Heart right ventricle (tissue), 16 donors: Measurements from ENCODE around the gene ARHGEF10L. TPM values are rescaled to one million over a fixed set of nuclear protein-coding genes. Genes with fewer than 3 reads are reported as not detected.
"Not testable (repeated sequence)": the region's sequence is repeated elsewhere in the genome, so short reads cannot be mapped to it uniquely, and the experiment has no call there.

Experiments used
- ATAC-seq, 8 donors: fragments of 200-7000 bp; cut with Tn5 transposase; one replicate each; pipeline ENCODE4 v1.9.1; 2020; ENCODE audit warnings: mild to moderate bottlenecking in 8 of 8, moderate library complexity in 8 of 8, moderate number of reproducible peaks in 1 of 8
- DNase-seq, 2 donors: peaks; one replicate each; pipeline ENCODE4 v3.0.0-alpha.2; 2020
- H3K27ac ChIP-seq, 10 donors: fragments of 200-600 bp; sonication (generic) in 2 of 10; one replicate each; pipeline versions ENCODE4 v1.5.0 to v1.8.0; 2020 to 2022; ENCODE audit warnings: mild to moderate bottlenecking in 3 of 10
- H3K27me3 ChIP-seq, 7 donors: fragments of 200-600 bp; one replicate each; pipeline ENCODE4 v1.8.0; 2021 to 2022; ENCODE audit warnings: mild to moderate bottlenecking in 2 of 7
- H3K36me3 ChIP-seq, 9 donors: fragments of 200-600 bp; sonication (generic) in 1 of 9; one replicate each; pipeline versions ENCODE4 v1.5.0 to v1.8.0; 2020 to 2022; ENCODE audit warnings: mild to moderate bottlenecking in 2 of 9
- H3K4me1 ChIP-seq, 9 donors: fragments of 200-600 bp; sonication (generic) in 1 of 9; one replicate each; pipeline versions ENCODE4 v1.5.0 to v1.8.0; 2020 to 2022; ENCODE audit warnings: mild to moderate bottlenecking in 4 of 9
- H3K4me3 ChIP-seq, 10 donors: fragments of 200-600 bp; sonication (generic) in 2 of 10; one replicate each; pipeline versions ENCODE4 v1.5.0 to v1.8.0; 2020 to 2022; ENCODE audit warnings: mild to moderate bottlenecking in 7 of 10, moderate library complexity in 2 of 10
- H3K9me3 ChIP-seq, 11 donors: fragments of 200-600 bp in 10 of 11; sonication (generic) in 2 of 11; one replicate each; pipeline versions ENCODE4 v1.5.0 to v1.8.0; 2013 to 2022; ENCODE audit warnings: mild to moderate bottlenecking in 2 of 11, control low read depth in 1 of 11, moderate library complexity in 1 of 11
- CTCF ChIP-seq, 9 donors: fragments of 200-600 bp; sonication (generic) in 2 of 9; IDR thresholded peaks; one replicate each; pipeline versions ENCODE4 v1.5.0 to v1.8.0; 2021 to 2022; ENCODE audit warnings: antibody characterized with exemption in 9 of 9, mild to moderate bottlenecking in 5 of 9, moderate library complexity in 1 of 9
- WGBS, 2 donors: extraction: QIAGEN DNeasy Blood & Tissue Kit; methylation state at CpG; one replicate each; pipeline ENCODE4 v1.1.7; 2013; ENCODE audit warnings: inconsistent platforms in 1 of 2; 5-methylcytosine and 5-hydroxymethylcytosine counted together
- intact Hi-C, 10 donors: fragments of 100-400 bp; cut with DNase I; formaldehyde crosslinking; loops; one replicate each; pipeline versions ENCODE4 v1.11.1 to v1.14.2; 2022
- polyA plus RNA-seq, 2 donors: library from polyadenylated mRNA; stranded (reverse); fragments of 200-250 nt; gene quantifications; one replicate each; pipeline ENCODE4 v1.2.3, GENCODE V29; 2013
- total RNA-seq, 10 donors: library from RNA; stranded (reverse); fragmentation: NEBNext Ultra II Directional in 3 of 10; extraction: Animal tissue kit (Norgen Biotek cat#: 25700) in 3 of 10; gene quantifications; one replicate each; pipeline versions ENCODE4 v1.2.1 to v1.2.4, GENCODE V29; 2021 to 2023
- donor health status: Arrhythmogenic right ventricular cardiomyopathy.
- donor health status: ischemic (EF 13 %, LVEDD 7.1; RV severe dilation, severe dysfunction).
- donor health status: healthy with polysubstance abuse.
- donor health status: DM: no; HTN: yes; CAD: no.
- donor health status: DM: no; HTN: no; CAD: no.
- donor health status: ischemic (EF 25% LVEDD 6.9; RV normal size, moderate dysfunction).
- donor health status: ischemic (EF 25% LVEDD 5.7; RV mildly dilated, moderate dysfunction).
- donor health status: healthy.
- donor health status: DM: yes; HTN: yes; CAD: no.
- donor health status: Ischemic cardiomyopathy.
- donor health status: ischemic (EF 35%, LVEDD 5.7; RV mildly dilated, moderate dysfunction).
- donor health status: nonischemic (EF 11% LVEDD 7.7; RV severe dilation, severe dysfunction).
- donor health status: DM: yes; HTN: yes; CAD: no.
- donor health status: PGD.
- donor health status: ischemic (EF 29% LVEDD 5.4; RV normal size, mild dysfunction).
- donor health status: nonischemic (EF 23%, LVEDD 6.1; RV moderate dilation, normal function).

Gene ARHGEF10L
- total and polyA plus RNA-seq, 12 donors: 45.4 to 68.4 (median 50.6) TPM

DNA sequence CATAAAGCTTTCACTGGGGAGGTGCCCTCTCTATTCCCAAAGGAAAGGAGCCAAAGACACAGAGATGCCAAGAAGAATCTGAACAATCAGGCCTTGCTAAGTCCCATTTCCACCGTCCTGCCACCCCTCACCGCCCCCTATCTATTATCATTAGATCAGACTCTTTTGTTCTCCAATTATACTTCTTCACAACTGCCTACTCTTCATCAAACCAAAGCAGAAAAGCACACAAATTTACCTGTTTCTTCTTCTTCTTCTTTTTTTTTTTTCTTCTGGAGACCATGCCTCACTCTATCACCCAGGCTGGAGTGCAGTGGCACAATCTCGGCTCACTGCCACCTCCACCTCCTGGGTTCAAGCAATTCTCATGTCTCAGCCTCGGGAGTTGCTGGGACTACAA is 43.1 kb upstream of the ARHGEF10L start:
- no peaks in the 10 kb centered on the region for H3K9me3 ChIP-seq
- peaks cover 0 to 7% (median 0%) of the 10 kb centered on the region in 7 donors for H3K27me3 ChIP-seq
- ATAC-seq (no peak), DNase-seq (no peak)
- H3K27ac ChIP-seq: no peak overlapping the region
- H3K4me3 ChIP-seq: no peak overlapping the region
- intact Hi-C loops: loop anchor here in 5 of 10 donors (10.0 kb wide), 3 partner anchors 328 to 1088 kb away; no protein-coding TSS in a partner anchor
- H3K36me3 ChIP-seq: no peaks in the 10 kb centered on the region
- TF ChIP-seq CTCF (IDR thresholded peaks at IDR 0.05): no peak
- WGBS, 2 donors: 76 to 78% methylated on average over 4 of the region's 4 CpGs
- H3K4me1 ChIP-seq: no peaks in the 10 kb centered on the region

DNA sequence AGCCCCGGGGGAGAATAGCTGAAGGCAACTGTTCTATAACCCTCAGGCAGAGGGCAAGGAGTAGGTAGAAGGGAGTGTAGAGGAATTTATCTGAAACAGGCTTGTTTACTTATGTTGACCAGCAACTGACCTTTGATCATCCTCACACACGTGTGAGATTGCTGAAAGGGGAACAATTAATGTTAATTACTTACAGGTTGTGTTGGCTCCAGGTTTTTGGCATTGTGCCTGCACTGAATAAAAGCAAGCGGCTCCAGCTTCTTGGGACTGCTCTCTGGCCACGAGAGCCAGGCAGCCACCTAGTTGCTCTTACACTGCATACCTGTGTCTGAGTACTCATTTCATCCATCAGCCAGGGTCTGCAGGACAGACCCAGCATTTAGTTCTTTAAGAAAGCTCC is 41.3 kb upstream of the ARHGEF10L start:
- peaks cover 0 to 12% (median 7%) of the 10 kb centered on the region in 9 donors for H3K4me1 ChIP-seq
- ATAC-seq (no peak), DNase-seq (no peak)
- intact Hi-C loops: loop anchor here in 5 of 10 donors (10.0 kb wide), 3 partner anchors 327 to 1087 kb away; no protein-coding TSS in a partner anchor
- TF ChIP-seq CTCF (IDR thresholded peaks at IDR 0.05): no peak
- H3K9me3 ChIP-seq: no peaks in the 10 kb centered on the region
- H3K27ac ChIP-seq: no peak overlapping the region
- 41 to 55% methylated on average over 4 of the region's 4 CpGs for WGBS, 2 donors
- H3K27me3 ChIP-seq: peaks cover 0 to 4% (median 0%) of the 10 kb centered on the region in 7 donors
- H3K36me3 ChIP-seq: no peaks in the 10 kb centered on the region
- no peak overlapping the region for H3K4me3 ChIP-seq

GRCh38 chr1:17502326-17502778 is 37.1 kb upstream of the ARHGEF10L start:
- Histone ChIP-seq H3K4me3 (no peak overlapping the region), H3K27me3 (peaks cover 0 to 4% (median 0%) of the 10 kb centered on the region in 7 donors), H3K4me1 (peaks cover 0 to 12% (median 7%) of the 10 kb centered on the region in 9 donors), H3K27ac (peak overlapping the region in 2 of 10 donors; percentile 15 to 29), H3K9me3 (no peaks in the 10 kb centered on the region), H3K36me3 (no peaks in the 10 kb centered on the region)
- DNase-seq (peak; percentile 84 to 89), ATAC-seq (peak; percentile 93 to 98 (median 96))
- intact Hi-C loops: loop anchor here in 8 of 10 donors (1.0 to 2.0 kb wide), 4 partner anchors 103 to 105 kb away; no protein-coding TSS in a partner anchor
- WGBS, 2 donors: 1 to 3% methylated on average over 12 of the region's 12 CpGs
- peak; percentile 59 to 94 (median 89) for TF ChIP-seq CTCF (IDR thresholded peaks at IDR 0.05)

- no peak for TF ChIP-seq CTCF (IDR thresholded peaks at IDR 0.05)
- intact Hi-C loops: loop anchor here in 3 of 10 donors (2.0 kb wide), 1 partner anchor 104 kb away; no protein-coding TSS in a partner anchor
- Histone ChIP-seq H3K4me3 (no peak overlapping the region), H3K9me3 (no peaks in the 10 kb centered on the region), H3K27ac (peak overlapping the region in 2 of 10 donors; percentile 15 to 29), H3K36me3 (no peaks in the 10 kb centered on the region), H3K27me3 (peaks cover 0 to 4% (median 0%) of the 10 kb centered on the region in 7 donors), H3K4me1 (peaks cover 0 to 12% (median 7%) of the 10 kb centered on the region in 9 donors)
- ATAC-seq (peak in 1 of 8 donors; percentile 4), DNase-seq (no peak)
- 87 to 93% methylated on average over 3 of the region's 3 CpGs for WGBS, 2 donors
Measured at GRCh38 chr1:17503146-17503545, 36.4 kb upstream of the ARHGEF10L start.

DNA sequence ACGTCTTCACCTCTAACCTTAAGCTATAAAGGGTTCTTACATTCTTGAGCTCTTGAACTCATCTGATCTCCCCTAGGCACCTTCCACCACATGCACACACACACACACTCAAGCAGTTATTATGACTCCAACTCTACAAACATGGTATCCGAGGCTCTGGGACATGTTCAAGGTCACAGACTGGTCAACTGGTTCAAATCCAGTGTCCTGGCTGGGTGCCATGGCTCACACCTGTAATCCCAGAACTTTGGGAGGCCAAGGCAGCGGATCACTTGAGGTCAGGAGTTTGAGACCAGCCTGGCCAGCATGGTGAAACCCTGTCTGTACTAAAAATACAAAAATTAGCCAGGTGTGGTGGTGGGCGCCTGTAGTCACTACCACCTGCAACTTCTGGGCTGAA is 32.3 kb upstream of the ARHGEF10L start:
- intact Hi-C loops, DNase-seq, H3K36me3 ChIP-seq, H3K4me1 ChIP-seq, H3K27ac ChIP-seq, ATAC-seq, H3K9me3 ChIP-seq, H3K4me3 ChIP-seq, H3K27me3 ChIP-seq: not testable (repeated sequence)
- WGBS, 2 donors: 70 to 78% methylated on average over 4 of the region's 4 CpGs
